Measurements from ENCODE around the gene EIF3A. TPM values are rescaled to one million over a fixed set of nuclear protein-coding genes. Genes with fewer than 3 reads are reported as not detected.

Gene EIF3A
- total and polyA plus RNA-seq, 2 of the 8 experiments (the other 6 are each of a cell fraction or from before 2014, with no cell fraction given): 26.8 to 209 TPM

DNA sequence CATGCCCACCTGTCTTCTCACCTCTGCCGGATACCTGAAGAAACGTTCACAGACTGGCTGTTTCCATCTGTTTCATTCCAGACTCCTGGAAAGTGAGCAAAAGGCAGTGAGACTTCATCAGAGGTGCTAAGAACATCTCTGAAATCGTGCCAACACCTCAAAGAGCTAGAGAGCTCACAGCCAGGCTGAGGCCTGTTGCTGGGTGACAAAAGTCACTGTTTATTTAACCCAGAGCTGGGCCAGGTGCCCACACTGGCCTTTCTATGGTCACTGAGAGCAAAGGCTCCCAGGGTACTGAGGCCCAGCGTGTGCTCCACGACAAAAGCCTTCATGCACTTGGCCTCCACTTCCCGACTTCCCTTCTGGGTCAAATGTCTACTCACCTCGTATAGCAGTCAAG is 54.8 kb downstream of the EIF3A start (continued):
- TF ChIP-seq, protein P1, sequence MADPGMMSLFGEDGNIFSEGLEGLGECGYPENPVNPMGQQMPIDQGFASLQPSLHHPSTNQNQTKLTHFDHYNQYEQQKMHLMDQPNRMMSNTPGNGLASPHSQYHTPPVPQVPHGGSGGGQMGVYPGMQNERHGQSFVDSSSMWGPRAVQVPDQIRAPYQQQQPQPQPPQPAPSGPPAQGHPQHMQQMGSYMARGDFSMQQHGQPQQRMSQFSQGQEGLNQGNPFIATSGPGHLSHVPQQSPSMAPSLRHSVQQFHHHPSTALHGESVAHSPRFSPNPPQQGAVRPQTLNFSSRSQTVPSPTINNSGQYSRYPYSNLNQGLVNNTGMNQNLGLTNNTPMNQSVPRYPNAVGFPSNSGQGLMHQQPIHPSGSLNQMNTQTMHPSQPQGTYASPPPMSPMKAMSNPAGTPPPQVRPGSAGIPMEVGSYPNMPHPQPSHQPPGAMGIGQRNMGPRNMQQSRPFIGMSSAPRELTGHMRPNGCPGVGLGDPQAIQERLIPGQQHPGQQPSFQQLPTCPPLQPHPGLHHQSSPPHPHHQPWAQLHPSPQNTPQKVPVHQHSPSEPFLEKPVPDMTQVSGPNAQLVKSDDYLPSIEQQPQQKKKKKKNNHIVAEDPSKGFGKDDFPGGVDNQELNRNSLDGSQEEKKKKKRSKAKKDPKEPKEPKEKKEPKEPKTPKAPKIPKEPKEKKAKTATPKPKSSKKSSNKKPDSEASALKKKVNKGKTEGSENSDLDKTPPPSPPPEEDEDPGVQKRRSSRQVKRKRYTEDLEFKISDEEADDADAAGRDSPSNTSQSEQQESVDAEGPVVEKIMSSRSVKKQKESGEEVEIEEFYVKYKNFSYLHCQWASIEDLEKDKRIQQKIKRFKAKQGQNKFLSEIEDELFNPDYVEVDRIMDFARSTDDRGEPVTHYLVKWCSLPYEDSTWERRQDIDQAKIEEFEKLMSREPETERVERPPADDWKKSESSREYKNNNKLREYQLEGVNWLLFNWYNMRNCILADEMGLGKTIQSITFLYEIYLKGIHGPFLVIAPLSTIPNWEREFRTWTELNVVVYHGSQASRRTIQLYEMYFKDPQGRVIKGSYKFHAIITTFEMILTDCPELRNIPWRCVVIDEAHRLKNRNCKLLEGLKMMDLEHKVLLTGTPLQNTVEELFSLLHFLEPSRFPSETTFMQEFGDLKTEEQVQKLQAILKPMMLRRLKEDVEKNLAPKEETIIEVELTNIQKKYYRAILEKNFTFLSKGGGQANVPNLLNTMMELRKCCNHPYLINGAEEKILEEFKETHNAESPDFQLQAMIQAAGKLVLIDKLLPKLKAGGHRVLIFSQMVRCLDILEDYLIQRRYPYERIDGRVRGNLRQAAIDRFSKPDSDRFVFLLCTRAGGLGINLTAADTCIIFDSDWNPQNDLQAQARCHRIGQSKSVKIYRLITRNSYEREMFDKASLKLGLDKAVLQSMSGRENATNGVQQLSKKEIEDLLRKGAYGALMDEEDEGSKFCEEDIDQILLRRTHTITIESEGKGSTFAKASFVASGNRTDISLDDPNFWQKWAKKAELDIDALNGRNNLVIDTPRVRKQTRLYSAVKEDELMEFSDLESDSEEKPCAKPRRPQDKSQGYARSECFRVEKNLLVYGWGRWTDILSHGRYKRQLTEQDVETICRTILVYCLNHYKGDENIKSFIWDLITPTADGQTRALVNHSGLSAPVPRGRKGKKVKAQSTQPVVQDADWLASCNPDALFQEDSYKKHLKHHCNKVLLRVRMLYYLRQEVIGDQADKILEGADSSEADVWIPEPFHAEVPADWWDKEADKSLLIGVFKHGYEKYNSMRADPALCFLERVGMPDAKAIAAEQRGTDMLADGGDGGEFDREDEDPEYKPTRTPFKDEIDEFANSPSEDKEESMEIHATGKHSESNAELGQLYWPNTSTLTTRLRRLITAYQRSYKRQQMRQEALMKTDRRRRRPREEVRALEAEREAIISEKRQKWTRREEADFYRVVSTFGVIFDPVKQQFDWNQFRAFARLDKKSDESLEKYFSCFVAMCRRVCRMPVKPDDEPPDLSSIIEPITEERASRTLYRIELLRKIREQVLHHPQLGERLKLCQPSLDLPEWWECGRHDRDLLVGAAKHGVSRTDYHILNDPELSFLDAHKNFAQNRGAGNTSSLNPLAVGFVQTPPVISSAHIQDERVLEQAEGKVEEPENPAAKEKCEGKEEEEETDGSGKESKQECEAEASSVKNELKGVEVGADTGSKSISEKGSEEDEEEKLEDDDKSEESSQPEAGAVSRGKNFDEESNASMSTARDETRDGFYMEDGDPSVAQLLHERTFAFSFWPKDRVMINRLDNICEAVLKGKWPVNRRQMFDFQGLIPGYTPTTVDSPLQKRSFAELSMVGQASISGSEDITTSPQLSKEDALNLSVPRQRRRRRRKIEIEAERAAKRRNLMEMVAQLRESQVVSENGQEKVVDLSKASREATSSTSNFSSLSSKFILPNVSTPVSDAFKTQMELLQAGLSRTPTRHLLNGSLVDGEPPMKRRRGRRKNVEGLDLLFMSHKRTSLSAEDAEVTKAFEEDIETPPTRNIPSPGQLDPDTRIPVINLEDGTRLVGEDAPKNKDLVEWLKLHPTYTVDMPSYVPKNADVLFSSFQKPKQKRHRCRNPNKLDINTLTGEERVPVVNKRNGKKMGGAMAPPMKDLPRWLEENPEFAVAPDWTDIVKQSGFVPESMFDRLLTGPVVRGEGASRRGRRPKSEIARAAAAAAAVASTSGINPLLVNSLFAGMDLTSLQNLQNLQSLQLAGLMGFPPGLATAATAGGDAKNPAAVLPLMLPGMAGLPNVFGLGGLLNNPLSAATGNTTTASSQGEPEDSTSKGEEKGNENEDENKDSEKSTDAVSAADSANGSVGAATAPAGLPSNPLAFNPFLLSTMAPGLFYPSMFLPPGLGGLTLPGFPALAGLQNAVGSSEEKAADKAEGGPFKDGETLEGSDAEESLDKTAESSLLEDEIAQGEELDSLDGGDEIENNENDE (IDR thresholded peaks at IDR 0.05; ENCODE audit: insufficient replicate concordance, low read length): no peak
- TF ChIP-seq EZH2 (IDR thresholded peaks at IDR 0.05; ENCODE audit: low read depth, low read length, severe bottlenecking): no peak
- TF ChIP-seq TBP (IDR thresholded peaks at IDR 0.05; ENCODE audit: low read depth, low read length): no peak
- TF ChIP-seq ATF2 (IDR thresholded peaks at IDR 0.05; ENCODE audit: low read length): no peak
